KBM-7 (cell line): ENCODE measurements around the gene C2orf15.
"Not testable (repeated sequence)": the region's sequence is repeated elsewhere in the genome, so short reads cannot be mapped to it uniquely, and the experiment has no call there.

Experiments
- DNase-seq: peaks from one replicate; pipeline ENCODE4 v3.0.0-alpha.2; 2015
- in situ Hi-C: fragments of 300-500 bp; cut with MboI; formaldehyde crosslinking; loops from 2 replicates; pipeline ENCODE4 v1.14.3; 2020; ENCODE audit warnings: low sequenced_read_pairs, low pct_unique_long_range_greater_than_20kb, mixed read lengths

The C2orf15 gene

GRCh38 chr2:99158599-99158998 is 17.1 kb downstream of the C2orf15 start:
- in situ Hi-C loops: no loop called here
- DNase-seq: no peak

DNA sequence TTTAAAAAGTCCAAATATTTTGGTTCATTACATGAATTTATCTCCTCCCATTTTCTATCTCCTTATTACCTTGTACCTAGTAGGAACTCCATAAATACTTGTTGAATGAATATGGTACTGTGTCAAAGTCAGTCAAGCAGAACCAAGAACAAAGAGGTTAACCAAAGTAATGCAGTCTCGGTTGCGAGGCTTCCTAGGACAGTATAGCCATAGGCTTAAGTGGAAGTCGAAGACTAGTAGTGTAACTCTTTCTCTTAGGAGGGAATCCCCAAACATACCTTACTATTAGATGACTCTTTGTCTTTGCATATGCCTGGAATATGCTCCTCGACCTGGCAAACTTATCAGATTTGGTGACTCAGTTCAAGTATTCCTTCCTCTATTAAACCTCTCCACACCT is 18.1 kb downstream of the C2orf15 start:
- in situ Hi-C loops: no loop called here
- no peak for DNase-seq

DNA sequence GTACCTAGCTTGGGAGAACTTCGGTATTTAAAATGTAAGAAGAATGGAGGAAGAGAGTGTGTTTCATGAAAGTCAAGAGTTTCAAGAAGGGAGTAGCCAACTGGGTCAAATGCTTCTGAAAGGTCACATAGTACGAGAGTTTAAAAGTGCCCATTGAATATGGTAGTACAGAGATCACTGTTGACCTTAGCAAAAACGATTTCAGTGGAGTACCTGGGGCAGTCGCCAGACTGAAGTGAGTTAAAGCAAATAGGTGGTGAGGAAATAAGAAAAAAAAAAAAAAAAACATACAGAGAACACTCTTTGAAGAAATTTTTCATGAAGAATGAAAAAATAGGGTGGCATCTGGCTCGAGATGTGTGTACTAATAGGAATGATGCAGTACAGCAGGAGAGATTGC is 24.7 kb downstream of the C2orf15 start:
- DNase-seq: no peak
- in situ Hi-C loops: no loop called here

GRCh38 chr2:99169534-99169933 is 28.0 kb downstream of the C2orf15 start:
- DNase-seq: no peak
- in situ Hi-C loops: no loop called here

DNA sequence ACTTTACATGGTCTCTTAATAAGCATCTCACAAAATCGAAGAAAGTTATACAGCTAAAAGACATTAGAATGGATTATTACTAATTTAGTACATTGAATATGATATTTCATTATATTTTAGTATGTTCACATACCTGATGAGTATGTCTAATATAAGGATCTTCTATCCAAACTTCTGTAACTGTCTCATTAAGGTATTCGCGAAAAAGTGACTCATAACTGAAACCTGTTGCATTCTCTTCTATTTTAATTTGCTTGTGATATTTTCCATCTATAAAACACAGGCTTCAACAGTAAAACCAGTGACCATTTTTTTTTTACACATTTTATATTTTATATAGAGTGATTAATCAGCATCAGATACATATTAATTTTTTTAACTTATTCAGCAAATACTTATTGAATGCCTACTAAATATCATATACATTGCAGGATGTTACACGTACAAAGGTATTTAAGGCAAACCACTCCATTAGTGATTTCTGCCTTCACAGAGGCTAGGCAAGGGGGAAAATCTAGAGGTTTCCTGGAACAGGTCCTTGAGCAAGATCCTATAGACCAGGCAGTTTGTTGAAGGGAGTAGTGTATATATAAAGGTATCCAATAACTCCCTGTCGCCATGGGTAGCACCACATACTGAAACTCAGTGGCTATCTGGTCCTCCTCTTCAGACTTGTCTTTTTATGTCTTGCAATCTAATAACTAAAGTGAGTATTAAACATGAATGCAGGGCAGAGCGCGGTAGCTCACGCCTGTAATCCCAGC is 30.1 kb downstream of the C2orf15 start:
- no peak for DNase-seq
- in situ Hi-C loops: no loop called here

- peak; percentile 96 for DNase-seq
- in situ Hi-C loops: no loop called here
Measured at GRCh38 chr2:99180755-99181623, 39.5 kb downstream of the C2orf15 start, which contains the start of the genes MITD1 and MRPL30. Gene MITD1, minus strand, starts transcription at chr2:99181058. Its CDS starts 77 bp downstream, at chr2:99180981. Gene MRPL30, plus strand, starts transcription at chr2:99181184. Its CDS starts 5,020 bp downstream, at chr2:99186204.

DNA sequence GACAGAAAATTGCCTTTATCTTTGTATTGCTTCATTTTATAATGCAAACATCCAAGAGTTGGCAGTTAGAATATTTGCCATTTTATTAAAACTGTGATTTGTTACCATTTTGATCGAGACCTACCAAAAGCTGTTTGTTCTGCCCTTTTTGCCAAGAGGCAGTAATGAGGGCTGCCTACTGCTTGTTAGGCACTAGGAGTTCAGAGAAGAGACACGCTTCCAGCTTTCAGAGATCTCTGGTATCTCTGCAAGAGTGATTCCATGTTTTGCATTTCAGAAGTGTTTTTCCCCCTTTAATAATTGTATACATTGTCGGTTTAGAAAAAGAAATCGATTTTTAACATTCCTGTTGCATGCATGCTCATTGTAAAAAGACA is 40.1 kb downstream of the C2orf15 start:
- DNase-seq: no peak
- in situ Hi-C loops: no loop called here

DNA sequence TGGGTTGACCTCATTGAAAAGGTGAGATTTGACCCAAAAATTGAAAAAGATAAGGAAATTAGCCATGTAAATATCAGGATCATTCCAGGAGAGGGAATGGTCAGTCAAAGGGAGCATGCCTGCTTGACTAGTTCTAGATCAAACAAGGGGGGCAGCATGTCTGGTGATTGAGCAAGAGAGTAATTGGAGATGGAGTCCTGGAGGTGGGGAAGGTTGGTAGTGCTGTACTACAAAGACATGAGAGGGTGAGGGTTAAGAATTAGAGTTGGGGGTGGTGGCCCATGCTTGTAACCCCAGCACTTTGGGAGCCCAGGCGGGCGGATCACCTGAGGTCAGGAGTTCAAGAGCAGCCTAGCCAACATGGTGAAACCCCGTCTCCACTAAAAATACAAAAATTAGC is 41.5 kb downstream of the C2orf15 start:
- no peak for DNase-seq
- in situ Hi-C loops: no loop called here

- in situ Hi-C loops: no loop called here
- no peak for DNase-seq
Measured at GRCh38 chr2:99184811-99185210, 43.3 kb downstream of the C2orf15 start.

GRCh38 chr2:99187011-99187410 is 45.5 kb downstream of the C2orf15 start:
- in situ Hi-C loops: no loop called here
- DNase-seq: no peak

DNA sequence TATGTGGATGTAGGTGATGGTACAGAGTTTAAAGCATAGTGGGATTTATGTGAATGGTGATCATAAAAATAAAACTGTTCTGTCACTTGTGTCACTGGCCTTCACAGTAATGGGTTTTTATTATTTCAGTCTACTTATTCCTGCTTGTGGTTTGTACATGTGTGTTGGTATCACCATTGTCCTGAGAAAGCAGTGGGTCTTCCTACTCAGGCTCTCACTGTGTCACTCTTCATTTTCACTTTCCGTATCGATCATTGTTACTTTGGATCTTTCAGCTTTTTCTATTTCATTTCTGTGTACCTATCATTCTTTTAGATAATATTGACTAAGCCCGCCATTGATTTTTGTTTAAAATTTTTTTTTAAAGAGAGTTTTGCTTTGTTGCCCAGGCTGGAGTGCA is 46.9 kb downstream of the C2orf15 start:
- in situ Hi-C loops: no loop called here

DNA sequence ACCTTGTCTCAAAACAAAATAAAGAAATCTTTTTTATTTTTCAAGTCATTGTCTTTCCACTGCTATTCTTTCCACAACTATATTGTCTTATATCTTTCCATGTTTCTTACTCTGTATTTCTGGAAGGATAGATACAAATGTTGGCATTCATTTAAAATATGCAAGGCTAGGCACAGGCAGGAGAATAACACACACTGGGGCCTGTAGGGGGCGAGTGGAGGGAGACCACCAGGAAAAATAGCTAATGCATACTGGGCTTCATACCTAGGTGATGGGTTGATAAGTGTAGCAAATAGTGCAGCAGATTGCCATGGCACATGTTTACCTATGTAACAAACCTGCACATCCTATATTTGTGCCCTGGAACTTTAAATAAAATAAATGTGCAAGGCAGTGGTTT is 49.0 kb downstream of the C2orf15 start:
- no peak for DNase-seq
- in situ Hi-C loops: no loop called here

More for the DNA sequence above, 46.9 kb downstream of the C2orf15 start:
- DNase-seq: no peak

- DNase-seq, in situ Hi-C loops: not testable (repeated sequence)
Measured at GRCh38 chr2:99192364-99192763, 50.9 kb downstream of the C2orf15 start.

DNA sequence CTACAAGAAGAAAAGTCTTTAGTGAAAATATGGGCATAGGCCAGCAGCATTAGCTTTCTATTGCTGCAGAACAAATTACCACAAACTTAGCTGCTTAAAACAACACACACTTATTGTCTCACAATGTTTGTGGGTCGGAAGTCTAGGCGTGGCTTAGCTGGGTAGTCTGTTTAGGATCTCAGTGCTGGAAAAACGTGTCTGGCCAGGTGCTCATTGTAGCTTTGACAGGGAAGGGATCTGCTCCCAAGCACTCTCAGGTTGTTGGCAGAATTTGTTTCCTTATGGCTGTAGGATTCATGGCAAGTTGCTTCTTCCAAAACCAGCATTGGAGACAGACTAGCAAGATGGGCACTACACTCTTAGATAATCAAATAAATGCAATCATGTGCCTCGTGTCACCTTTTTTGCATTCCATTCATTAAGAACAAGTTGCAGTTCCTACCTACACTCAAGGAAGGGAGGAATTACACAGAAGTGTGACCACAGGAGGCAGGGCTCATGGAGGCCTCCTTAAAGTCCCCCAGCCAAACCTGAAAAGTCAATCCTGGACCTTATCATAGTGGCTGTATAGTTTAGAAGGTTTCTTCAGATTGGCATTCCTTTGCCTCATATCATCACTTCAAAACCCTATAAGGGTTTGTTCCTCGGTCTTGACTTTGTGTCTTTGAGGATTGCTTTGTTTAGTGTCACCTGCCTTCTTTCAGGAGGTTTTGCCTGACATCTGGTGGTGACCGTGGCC is 56.8 kb downstream of the C2orf15 start:
- DNase-seq: no peak
- in situ Hi-C loops: no loop called here

DNA sequence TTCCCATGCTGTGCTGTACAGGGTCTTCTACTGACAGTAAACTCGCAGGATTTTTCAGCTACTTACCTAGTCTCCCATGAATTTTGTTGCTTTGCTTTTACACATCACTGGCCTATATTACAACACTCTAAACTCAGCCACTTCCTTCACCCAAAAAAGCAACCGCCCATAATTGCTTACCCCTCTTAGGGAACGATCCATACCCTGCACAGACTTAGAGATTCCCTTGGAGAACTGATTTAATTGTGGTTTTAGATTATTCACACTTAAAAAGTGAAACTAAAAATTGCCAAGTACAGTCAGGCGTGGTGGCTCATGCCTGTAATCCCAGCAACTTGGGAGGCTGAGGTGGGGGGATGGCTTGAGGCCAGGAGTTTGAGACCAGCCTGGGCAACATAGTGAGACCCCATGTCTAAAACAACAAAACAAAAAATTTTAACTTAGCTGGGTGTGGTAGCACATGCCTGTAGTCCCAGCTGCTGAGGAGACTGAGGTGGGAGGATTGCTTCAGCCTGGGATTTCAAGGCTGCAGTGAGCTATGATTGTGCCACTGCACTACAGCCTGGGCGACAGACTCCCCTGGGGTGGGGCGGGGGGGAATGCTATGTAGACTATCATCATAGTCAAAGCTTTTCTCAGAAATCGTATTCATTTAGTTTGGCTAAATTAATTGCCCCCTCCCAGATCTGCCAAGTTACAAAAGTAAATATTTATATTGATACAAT is 58.7 kb downstream of the C2orf15 start:
- in situ Hi-C loops: no loop called here
- DNase-seq: no peak
